ENCODE measurements around the gene EPAS1.

The EPAS1 gene

DNA sequence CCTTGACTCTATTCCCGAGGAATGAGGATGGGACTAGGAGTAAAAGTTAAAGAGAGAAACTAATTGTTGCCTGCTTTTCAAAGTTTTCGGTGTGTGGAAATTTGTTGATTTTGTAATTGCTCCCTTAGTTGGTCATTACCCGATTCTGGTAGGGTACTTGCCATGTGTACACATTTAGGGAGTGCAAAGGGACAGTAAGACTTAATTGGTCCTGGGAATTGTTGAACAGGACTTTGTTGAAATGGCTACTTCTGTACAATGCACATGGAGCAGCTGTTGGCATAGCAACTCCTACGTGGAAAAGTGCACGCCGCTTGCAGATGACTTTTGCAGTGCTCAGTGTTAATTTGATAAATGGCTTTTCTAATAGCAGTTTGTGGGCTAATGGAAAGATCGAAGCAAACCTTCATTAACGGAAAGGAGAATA, 22.9 kb downstream of the EPAS1 start:
- DNase-seq (ENCODE audit: low read depth in 2 of 2): no peak

GRCh38 chr2:46323730-46324129, 26.5 kb downstream of the EPAS1 start:
- DNase-seq (ENCODE audit: low read depth in 2 of 2): no peak

GRCh38 chr2:46325182-46325928, 28.1 kb downstream of the EPAS1 start:
- no peak for DNase-seq (ENCODE audit: low read depth in 2 of 2)

- DNase-seq (ENCODE audit: low read depth in 2 of 2): no peak
Observed at GRCh38 chr2:46326231-46326980, 29.2 kb downstream of the EPAS1 start.

DNA sequence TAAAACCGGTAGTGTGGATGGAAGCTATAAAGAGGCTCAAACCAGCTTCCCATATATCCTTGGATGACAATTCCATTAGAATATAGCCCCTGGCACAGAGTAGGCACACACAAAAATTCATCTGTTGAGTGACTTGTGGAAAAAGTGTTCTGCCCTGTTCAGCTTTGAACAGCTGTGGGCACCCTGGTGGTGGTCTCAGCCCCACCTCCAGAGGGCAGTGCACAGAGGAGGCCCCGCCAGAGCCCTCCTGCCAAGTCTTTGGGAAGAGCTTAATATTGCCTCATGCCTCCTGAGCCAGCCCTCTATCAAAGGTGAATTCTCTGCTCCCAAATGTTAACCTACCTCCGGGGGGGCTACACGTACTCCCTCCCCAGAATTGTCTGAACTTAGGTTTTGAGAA, 30.4 kb downstream of the EPAS1 start:
- no peak for DNase-seq (ENCODE audit: low read depth in 2 of 2)

DNA sequence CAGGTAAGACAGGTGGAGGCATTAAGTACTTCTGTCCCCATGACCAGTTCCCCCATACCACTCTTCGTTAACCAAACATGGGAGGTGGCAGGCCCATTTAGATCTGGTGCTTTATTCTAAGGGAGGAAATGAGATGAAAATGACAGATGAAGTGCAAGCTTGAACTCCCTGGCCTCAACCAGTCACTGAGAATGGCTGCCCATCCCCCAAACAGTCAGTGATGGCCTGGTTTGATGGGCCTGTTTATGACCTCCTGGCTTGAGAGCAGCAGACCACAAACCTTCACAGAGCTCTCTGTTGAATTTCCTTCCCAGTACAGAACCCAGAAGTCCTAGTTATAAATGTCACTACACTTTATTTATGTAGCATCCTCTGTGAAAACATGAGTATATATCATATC, 31.1 kb downstream of the EPAS1 start:
- DNase-seq (ENCODE audit: low read depth in 2 of 2): no peak

- no peak for DNase-seq (ENCODE audit: low read depth in 2 of 2)
Observed at GRCh38 chr2:46328829-46329228, 31.6 kb downstream of the EPAS1 start.

GRCh38 chr2:46329340-46329739, 32.1 kb downstream of the EPAS1 start:
- DNase-seq (ENCODE audit: low read depth in 2 of 2): no peak

- DNase-seq (ENCODE audit: low read depth in 2 of 2): no peak
Observed at GRCh38 chr2:46329803-46330775, 32.9 kb downstream of the EPAS1 start.

DNA sequence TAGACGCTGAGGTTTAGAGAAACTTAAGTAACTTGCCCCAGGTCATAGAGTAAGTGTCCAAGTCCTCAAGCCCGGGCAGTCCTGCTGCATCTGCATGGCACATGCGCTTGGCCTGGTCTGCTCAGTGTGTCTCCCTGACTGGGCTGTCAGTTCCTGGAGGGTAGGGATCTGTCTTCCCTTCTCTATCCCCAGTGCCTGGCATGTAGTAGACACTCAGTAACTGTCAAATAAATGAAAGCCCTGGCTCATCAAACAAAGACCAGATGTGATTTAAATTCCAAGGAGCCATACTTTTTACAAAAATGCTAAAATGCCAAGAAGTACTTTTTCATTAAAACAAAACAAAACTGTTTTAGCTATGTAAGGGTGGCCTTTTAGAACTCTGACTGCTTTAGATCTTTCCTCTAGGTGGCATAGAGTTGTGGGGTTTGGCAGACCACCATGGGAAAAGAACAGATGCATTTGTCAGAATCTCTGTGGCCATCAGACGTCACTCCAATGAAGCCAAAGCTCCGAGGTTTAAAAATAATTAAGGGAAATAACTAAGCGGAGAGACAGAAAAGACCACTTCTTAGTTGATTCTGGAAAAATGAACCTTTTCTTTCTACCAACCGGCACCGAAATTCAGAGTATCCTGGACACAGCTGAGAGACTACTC, 34.0 kb downstream of the EPAS1 start:
- DNase-seq (ENCODE audit: low read depth in 2 of 2): no peak

GRCh38 chr2:46332686-46333281, 35.6 kb downstream of the EPAS1 start:
- DNase-seq (ENCODE audit: low read depth in 2 of 2): no peak

- no peak for DNase-seq (ENCODE audit: low read depth in 2 of 2)
Observed at GRCh38 chr2:46333912-46334311, 36.7 kb downstream of the EPAS1 start.

- DNase-seq (ENCODE audit: low read depth in 2 of 2): no peak
Observed at GRCh38 chr2:46334389-46335271, 37.4 kb downstream of the EPAS1 start.

DNA sequence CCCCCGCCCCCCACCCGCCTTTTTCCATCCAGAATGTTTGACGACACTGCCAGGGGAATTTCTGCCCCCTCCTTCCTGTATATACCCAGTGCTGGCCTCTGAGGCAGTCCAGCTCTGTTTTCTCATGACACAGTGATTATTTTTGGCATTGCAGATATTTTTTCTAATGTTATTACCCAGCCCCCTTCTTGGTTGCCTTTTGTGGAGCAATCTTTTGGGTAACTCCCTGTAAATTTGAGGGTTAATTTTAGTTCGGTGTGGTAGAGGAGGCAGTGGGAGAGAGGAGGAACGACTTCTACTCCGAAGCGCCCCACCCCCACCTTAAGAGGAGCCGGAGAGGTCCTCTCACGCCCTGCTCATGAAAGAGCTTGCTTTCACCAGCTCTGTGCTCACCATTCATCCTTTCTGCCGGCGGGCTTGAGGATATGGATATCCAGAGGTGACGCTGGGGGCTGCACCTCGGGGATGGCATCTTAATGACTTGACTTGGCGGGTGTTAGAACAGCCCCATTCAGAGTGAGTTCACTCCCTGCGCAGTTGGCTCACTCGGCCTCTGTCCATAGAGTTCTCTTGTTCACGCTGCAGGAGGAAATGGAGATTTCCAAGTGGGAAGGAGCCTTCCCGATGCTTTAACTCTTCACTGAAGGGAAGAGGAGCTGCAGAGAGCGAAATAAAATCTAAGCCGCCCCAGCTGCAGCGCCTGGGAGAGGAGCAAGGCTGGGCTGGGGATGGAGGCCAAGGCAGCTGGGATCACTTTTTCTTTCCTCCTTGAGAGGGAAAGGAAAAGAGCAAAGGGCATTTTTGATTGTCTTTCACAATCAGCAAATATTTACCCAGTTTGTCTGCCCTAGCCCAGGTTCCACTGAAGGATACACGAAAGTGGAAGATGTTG, 38.4 kb downstream of the EPAS1 start:
- DNase-seq (ENCODE audit: low read depth in 2 of 2): no peak

DNA sequence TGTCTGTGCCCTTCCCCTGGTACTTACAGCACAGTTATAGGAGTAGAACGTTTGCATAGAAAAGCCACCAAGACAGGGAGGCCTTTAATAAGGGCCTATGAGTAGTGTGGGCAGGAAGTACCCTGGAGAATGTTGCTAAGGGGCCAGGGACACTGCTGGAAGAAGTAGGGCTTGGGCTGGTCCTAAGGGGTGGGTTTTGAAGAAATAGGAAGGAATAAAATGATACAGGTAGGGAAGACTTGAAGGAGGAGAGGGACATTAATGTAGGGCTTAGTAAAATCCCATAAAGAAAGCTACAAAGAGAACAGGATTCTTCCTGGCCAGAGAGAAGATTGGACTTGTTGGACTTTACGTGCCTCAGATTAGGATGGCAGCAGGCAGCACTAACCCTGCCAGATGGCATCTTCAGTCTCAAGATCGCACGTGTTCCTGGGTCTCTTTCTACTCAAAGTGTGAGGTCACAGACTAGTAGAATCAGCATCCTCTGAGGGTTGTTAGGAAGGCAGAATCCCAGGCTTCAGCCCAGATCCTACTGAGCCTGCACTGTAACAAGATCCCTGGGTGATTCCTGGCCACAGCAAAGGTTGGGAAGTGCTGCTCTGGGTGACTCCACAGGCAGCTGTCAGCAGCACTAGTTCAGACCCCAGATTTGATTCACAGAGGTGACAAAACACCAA, 39.2 kb downstream of the EPAS1 start:
- no peak for DNase-seq (ENCODE audit: low read depth in 2 of 2)

DNA sequence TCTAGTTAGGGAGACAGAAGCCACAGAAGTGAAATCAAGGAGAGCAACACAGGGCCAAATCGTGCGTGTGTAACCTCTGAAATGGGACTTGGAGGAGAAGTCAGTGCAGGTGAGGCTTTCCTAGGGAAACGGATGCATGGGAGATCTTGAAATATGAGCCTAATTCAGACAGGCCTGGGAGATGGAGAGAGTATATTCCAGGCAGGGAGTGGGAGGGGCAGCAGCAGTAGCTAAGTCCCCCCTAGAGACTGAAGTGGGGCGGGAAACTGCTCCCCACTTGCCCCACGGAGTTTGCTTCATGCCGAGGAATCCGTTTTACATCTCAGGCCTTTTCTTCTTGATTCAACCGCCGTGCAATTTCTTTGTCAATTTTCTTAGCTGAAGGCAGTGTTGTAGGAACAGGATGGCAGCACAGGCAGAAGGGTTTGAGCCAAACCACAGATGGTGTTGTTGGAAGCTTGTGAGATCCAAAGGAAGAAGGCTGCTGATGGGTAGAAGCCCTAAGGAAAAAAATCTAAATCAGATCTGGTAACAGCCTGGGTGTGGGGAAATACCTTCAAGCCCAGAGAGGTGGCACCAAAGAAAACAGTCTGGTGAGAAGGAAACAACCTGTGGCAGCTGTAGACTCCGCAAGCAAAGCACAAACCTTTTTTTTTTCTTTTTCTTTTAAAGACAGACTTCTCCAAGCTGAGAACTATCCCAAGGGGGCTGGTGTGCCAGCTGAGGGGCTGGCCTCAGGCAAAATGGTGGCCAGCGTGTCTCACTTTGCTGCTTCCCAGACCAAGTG, 40.2 kb downstream of the EPAS1 start:
- DNase-seq (ENCODE audit: low read depth in 2 of 2): no peak

DNA sequence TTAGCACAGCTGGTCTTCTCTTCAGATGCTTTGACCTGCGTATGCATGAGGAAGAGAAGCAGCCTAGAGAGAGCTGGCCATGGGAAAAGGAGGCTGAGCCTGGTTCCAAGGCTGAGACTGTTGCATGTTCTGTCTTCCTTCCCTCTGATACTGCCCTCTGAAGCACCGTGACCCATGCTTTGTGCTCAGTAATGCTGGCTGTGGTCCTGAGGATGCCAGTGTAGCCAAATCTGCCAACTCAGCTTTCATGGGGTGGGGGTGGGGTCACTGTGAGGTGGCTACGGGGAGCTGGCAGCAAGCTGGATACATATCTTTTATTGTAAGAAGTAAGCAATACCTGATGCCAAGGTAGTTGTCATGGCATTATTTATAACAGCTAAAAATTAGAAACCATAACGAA, 41.5 kb downstream of the EPAS1 start:
- no peak for DNase-seq (ENCODE audit: low read depth in 2 of 2)

DNA sequence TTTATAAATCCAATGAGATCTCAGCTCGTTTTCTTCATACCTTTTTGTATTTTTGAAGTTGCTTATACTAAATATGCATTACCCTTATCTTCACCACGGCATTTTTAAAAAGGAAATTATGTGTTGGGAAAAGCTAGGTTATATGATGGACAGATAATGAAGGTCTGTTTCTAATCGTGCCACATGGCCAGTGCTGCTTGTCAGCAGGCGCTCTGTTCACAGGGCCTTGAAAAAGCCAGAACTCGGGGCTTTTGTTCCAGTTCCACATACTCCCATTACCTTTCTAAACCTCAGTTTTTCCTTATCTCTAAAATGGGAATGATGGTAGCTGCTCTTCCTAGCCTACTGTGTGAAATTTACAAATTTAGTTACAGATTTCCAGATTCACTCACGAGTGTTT, 42.0 kb downstream of the EPAS1 start:
- DNase-seq (ENCODE audit: low read depth in 2 of 2): no peak
